SK-N-SH treated with all-trans-retinoic acid at 6 μM for 48 hours (cell line): ENCODE results near the gene TPRG1L.

ENCODE experiments used
- CREB5 ChIP-seq: fragments of 250-450 bp; sonication (Bioruptor Pico); IDR thresholded peaks from 2 replicates; pipeline ENCODE4 v1.5.1; 2020; ENCODE audit warnings: low read depth, mild to moderate bottlenecking, moderate library complexity
- CSDC2 ChIP-seq: fragments of 250-450 bp; sonication (Bioruptor Pico); IDR thresholded peaks from 2 replicates; pipeline ENCODE4 v1.5.0; 2020; ENCODE audit warnings: mild to moderate bottlenecking, moderate library complexity
- ESRRG ChIP-seq: fragments of 250-450 bp; sonication (Bioruptor Pico); IDR thresholded peaks from 2 replicates; pipeline ENCODE4 v1.6.1; 2021; ENCODE audit warnings: mild to moderate bottlenecking
- GLIS3 ChIP-seq: fragments of 250-450 bp; sonication (Bioruptor Pico); IDR thresholded peaks from 2 replicates; pipeline ENCODE4 v1.5.0; 2020; ENCODE audit warnings: mild to moderate bottlenecking, moderate library complexity
- PATZ1 ChIP-seq: fragments of 250-450 bp; sonication (Bioruptor Pico); IDR thresholded peaks from 2 replicates; pipeline ENCODE4 v1.8.0; 2020; ENCODE audit warnings: mild to moderate bottlenecking, moderate library complexity, borderline replicate concordance
- RARB ChIP-seq: fragments of 250-450 bp; sonication (Bioruptor Pico); IDR thresholded peaks from 2 replicates; pipeline ENCODE4 v1.8.0; 2021; ENCODE audit warnings: mild to moderate bottlenecking, moderate library complexity
- TSHZ2 ChIP-seq: fragments of 250-450 bp; sonication (Bioruptor Pico); IDR thresholded peaks from 2 replicates; pipeline ENCODE4 v1.5.0; 2020; ENCODE audit warnings: mild to moderate bottlenecking, moderate library complexity
- ZC3H10 ChIP-seq: fragments of 250-450 bp; sonication (Bioruptor Pico); IDR thresholded peaks from 2 replicates; pipeline ENCODE4 v1.5.1; 2021; ENCODE audit warnings: mild to moderate bottlenecking, moderate library complexity
- ZFP30 ChIP-seq: fragments of 450-650 bp; formaldehyde crosslinking; IDR thresholded peaks from 2 replicates; pipeline ENCODE4 v1.5.0; 2022; ENCODE audit warnings: mild to moderate bottlenecking, moderate library complexity
- ZNF565 ChIP-seq: fragments of 450-650 bp; formaldehyde crosslinking; conservative IDR thresholded peaks from 2 replicates; pipeline ENCODE4 v1.5.0; 2020; ENCODE audit warnings: low read depth, mild to moderate bottlenecking, moderate library complexity
- ZNF70 ChIP-seq: fragments of 450-650 bp; formaldehyde crosslinking; IDR thresholded peaks from 2 replicates; pipeline ENCODE4 v1.5.0; 2020; ENCODE audit warnings: mild to moderate bottlenecking, moderate library complexity
- ZNF8 ChIP-seq: fragments of 450-650 bp; formaldehyde crosslinking; IDR thresholded peaks from 2 replicates; pipeline ENCODE4 v1.5.0; 2020; ENCODE audit warnings: mild to moderate bottlenecking, moderate library complexity

- TF ChIP-seq PATZ1 (no peak), RARB (CRISPR knock-in tag) (no peak), TSHZ2 (CRISPR knock-in tag) (no peak), ESRRG (no peak), ZNF8 (CRISPR knock-in tag) (no peak), ZNF565 (CRISPR knock-in tag) (no peak), ZNF70 (CRISPR knock-in tag) (no peak), GLIS3 (CRISPR knock-in tag) (no peak), CREB5 (CRISPR knock-in tag) (no peak), ZFP30 (CRISPR knock-in tag) (no peak), ZC3H10 (CRISPR knock-in tag) (no peak), CSDC2 (no peak)
Measured at GRCh38 chr1:3642919-3643675, 18.3 kb downstream of the TPRG1L start.
